Astrocyte (in vitro differentiated cells and primary cell): ENCODE results near the gene GABPB1.

ENCODE experiments used
- CTCF ChIP-seq: IDR thresholded peaks from 2 replicates; pipeline ENCODE4 v1.5.1; 2011; ENCODE audit warnings: low read depth, mild to moderate bottlenecking, inconsistent platforms, low read length, moderate library complexity; ENCODE audit not compliant: insufficient read depth
- EZH2 ChIP-seq: IDR thresholded peaks from 2 replicates; pipeline ENCODE4 v1.6.1; 2012; ENCODE audit warnings: mild to moderate bottlenecking, low read length, inconsistent platforms; ENCODE audit not compliant: insufficient read depth

GRCh38 chr15:50312636-50313035, 42.4 kb downstream of the GABPB1 start:
- TF ChIP-seq CTCF (no peak), EZH2 (no peak)
